ENCODE data around the gene TRIM66.

Gene TRIM66

DNA sequence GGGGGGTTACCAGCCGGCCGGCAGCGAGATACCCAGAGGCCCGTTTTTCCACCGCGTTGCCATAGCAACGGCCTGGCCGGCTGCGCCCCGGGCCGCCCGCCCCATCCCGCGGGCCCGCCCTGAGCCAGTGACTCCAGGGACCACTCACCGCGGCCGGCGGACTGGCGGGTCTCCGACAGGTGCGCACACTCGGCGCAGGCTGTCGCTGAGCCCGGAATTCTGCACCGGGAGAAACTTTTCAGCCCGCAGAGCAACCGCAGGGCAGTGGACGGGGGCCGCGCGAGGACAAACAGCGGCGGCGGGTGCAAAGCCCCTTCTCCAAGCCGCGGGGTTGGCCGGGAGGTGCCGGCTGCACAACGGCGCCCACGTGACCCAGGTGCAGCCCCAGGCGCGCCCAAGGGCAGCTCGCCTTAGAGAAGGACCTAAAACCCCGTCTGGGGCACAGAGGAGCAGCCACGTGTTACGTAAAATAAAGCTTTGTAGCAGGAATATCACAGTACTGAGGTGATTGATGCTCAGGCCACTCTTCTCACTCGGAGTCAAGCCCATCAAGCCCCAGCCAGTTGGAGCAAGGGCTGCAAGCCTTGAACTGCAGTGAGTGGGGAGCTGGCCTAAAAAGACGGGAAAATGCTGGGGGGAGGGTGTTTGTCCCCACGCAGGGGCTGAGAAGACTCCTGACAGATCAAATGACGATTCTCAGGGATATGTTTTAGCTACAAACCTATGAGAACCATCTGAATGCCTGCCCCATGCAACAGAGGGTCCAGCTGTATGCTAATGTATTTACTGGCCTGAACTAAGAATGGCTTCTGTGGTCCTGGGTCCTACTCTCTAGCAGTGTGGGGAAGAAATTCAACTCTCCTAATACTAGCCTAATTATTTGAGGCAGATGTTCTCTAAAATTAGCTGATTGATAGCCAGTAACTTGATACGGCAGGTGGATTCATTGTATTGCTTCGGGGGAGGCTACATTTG is 88.2 kb downstream of the TRIM66 start, which contains the start of gene STK33:
Gene STK33 (minus strand): TSS at position 294 of the 975 bp plus-strand sequence. CDS start 119,323 bp downstream, outside the sequence.
- Histone ChIP-seq H3K4me3 (ENCODE audit: insufficient read length, low read depth) (peak within 1 kb of the TSS; percentile 73), H3K4me1 (ENCODE audit: insufficient read depth, insufficient read length) (no peaks in the 10 kb centered on the region), H3K36me3 (ENCODE audit: insufficient read depth, insufficient read length, low read length) (no peaks in the 10 kb centered on the region), H3K27me3 (ENCODE audit: insufficient read depth, insufficient read length) (no peaks in the 10 kb centered on the region), H3K9me3 (ENCODE audit: insufficient read depth, low read length) (no peaks in the 10 kb centered on the region), H3K9ac (ENCODE audit: insufficient read length, low read depth) (peak within 1 kb of the TSS; percentile 80)
- TF ChIP-seq ZNF274 (IDR thresholded peaks at IDR 0.05; ENCODE audit: low read depth, low read length) (no peak), YY1 (IDR thresholded peaks at IDR 0.05; ENCODE audit: insufficient read depth, insufficient read length) (no peak), SUZ12 (IDR thresholded peaks at IDR 0.05; ENCODE audit: extremely low read depth, insufficient read depth, insufficient read length) (no peak)
- peak; percentile 42 for DNase-seq (ENCODE audit: low read depth, low spot score)

DNA sequence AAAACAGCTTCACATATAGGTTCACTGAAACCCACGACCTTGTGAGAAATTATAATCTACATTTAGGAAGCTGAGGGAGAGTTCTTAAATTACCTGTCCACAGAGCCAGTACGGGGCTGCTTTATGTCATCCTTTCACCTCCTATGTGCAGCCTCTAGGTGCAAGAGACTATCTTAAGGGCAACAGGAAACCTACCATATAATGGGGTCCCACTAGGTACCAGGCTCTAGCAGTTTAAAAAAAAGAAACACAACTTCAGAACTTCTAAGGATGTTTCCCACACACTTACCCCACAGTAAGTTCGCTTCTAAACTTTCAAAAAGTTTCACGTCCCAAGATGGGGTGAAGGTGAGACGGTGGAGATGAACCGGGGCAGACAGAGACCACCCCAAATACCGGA is 89.0 kb downstream of the TRIM66 start:
- H3K27me3 ChIP-seq (ENCODE audit: insufficient read depth, insufficient read length): no peaks in the 10 kb centered on the region
- no peak for DNase-seq (ENCODE audit: low read depth, low spot score)
- peak overlapping the region; percentile 80 for H3K9ac ChIP-seq (ENCODE audit: insufficient read length, low read depth)
- H3K4me3 ChIP-seq (ENCODE audit: insufficient read length, low read depth): peak overlapping the region; percentile 73
- TF ChIP-seq YY1 (IDR thresholded peaks at IDR 0.05; ENCODE audit: insufficient read depth, insufficient read length): no peak
- no peak for TF ChIP-seq ZNF274 (IDR thresholded peaks at IDR 0.05; ENCODE audit: low read depth, low read length)
- no peak for TF ChIP-seq SUZ12 (IDR thresholded peaks at IDR 0.05; ENCODE audit: extremely low read depth, insufficient read depth, insufficient read length)
- H3K36me3 ChIP-seq (ENCODE audit: insufficient read depth, insufficient read length, low read length): no peaks in the 10 kb centered on the region
- H3K4me1 ChIP-seq (ENCODE audit: insufficient read depth, insufficient read length): no peaks in the 10 kb centered on the region
- H3K9me3 ChIP-seq (ENCODE audit: insufficient read depth, low read length): no peaks in the 10 kb centered on the region

DNA sequence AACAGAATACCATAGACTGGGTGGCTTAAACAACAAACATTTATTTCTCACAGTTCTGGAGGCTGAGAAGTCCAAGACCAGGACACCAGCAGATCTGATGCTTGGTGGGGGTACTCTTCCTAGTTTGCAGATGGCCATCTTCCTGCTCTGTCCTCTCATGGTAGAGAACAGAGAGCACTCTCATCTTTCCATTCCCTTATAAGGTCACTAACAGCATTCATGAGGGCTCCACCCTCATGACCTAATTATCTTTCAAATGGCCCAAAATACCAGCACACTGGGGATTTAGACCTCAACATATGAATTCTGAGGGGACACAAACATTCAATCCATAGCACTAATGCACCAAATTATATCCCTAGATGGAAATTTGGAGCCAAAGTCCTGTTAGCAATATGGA is 94.5 kb downstream of the TRIM66 start:
- Histone ChIP-seq H3K9ac (ENCODE audit: insufficient read length, low read depth) (no peak overlapping the region), H3K36me3 (ENCODE audit: insufficient read depth, insufficient read length, low read length) (no peaks in the 10 kb centered on the region), H3K27me3 (ENCODE audit: insufficient read depth, insufficient read length) (no peaks in the 10 kb centered on the region), H3K9me3 (ENCODE audit: insufficient read depth, low read length) (peaks cover 6% of the 10 kb centered on the region; the same call in 1 of the 2 replicates), H3K4me3 (ENCODE audit: insufficient read length, low read depth) (no peak overlapping the region), H3K4me1 (ENCODE audit: insufficient read depth, insufficient read length) (peaks cover 4% of the 10 kb centered on the region)
- no peak for TF ChIP-seq YY1 (IDR thresholded peaks at IDR 0.05; ENCODE audit: insufficient read depth, insufficient read length)
- no peak for DNase-seq (ENCODE audit: low read depth, low spot score)

DNA sequence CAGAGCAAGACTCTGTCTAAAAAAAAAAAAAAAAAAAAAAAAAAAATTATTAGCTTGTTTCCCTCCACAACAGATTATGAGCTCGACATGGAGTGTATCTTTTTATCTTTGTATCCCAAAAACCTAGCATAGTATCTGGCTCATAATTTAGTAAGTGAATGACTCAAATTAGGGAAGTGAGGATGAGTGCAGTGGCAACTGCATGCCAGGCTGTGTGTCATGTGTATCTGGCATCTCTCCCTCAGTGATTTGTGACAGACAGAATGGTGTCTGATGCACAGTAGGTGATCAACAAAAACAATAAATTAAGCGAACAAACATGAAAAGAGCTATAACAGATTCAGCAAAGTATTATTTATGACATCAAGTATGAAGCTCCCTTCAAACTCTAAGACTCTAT is 95.7 kb downstream of the TRIM66 start:
- peaks cover 6% of the 10 kb centered on the region; the same call in 1 of the 2 replicates for H3K9me3 ChIP-seq (ENCODE audit: insufficient read depth, low read length)
- peaks cover 4% of the 10 kb centered on the region for H3K4me1 ChIP-seq (ENCODE audit: insufficient read depth, insufficient read length)
- no peaks in the 10 kb centered on the region for H3K36me3 ChIP-seq (ENCODE audit: insufficient read depth, insufficient read length, low read length)
- no peak overlapping the region for H3K9ac ChIP-seq (ENCODE audit: insufficient read length, low read depth)
- H3K27me3 ChIP-seq (ENCODE audit: insufficient read depth, insufficient read length): no peaks in the 10 kb centered on the region
- TF ChIP-seq YY1 (IDR thresholded peaks at IDR 0.05; ENCODE audit: insufficient read depth, insufficient read length) (no peak), ZNF274 (IDR thresholded peaks at IDR 0.05; ENCODE audit: low read depth, low read length) (no peak), SUZ12 (IDR thresholded peaks at IDR 0.05; ENCODE audit: extremely low read depth, insufficient read depth, insufficient read length) (no peak)
- no peak for DNase-seq (ENCODE audit: low read depth, low spot score)
- H3K4me3 ChIP-seq (ENCODE audit: insufficient read length, low read depth): no peak overlapping the region

DNA sequence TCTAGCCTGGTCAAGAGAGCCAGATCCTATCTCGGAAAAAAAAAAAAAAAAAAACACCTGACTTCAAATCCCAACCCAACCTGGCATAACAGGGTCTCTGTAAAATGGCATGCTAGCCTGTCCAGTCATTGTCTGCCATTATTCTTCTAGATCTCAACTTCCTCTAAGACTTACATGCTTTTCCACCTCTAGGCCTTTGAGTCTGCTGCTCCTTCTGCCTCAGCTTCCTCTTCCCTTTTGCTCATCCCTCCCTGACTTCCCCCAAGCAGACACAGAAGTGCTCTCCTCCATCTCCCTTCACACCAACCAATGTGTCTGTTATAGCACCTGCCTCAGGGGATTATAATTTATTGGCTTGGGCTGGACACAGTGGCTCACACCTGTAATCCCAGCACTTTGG is 96.3 kb downstream of the TRIM66 start:
- H3K36me3 ChIP-seq (ENCODE audit: insufficient read depth, insufficient read length, low read length): no peaks in the 10 kb centered on the region
- no peak overlapping the region for H3K9ac ChIP-seq (ENCODE audit: insufficient read length, low read depth)
- H3K4me3 ChIP-seq (ENCODE audit: insufficient read length, low read depth): no peak overlapping the region
- DNase-seq (ENCODE audit: low read depth, low spot score): no peak
- peaks cover 4% of the 10 kb centered on the region for H3K4me1 ChIP-seq (ENCODE audit: insufficient read depth, insufficient read length)
- H3K9me3 ChIP-seq (ENCODE audit: insufficient read depth, low read length): peaks cover 6% of the 10 kb centered on the region; the same call in 1 of the 2 replicates
- H3K27me3 ChIP-seq (ENCODE audit: insufficient read depth, insufficient read length): no peaks in the 10 kb centered on the region
- TF ChIP-seq SUZ12 (IDR thresholded peaks at IDR 0.05; ENCODE audit: extremely low read depth, insufficient read depth, insufficient read length): no peak
- no peak for TF ChIP-seq ZNF274 (IDR thresholded peaks at IDR 0.05; ENCODE audit: low read depth, low read length)
- TF ChIP-seq YY1 (IDR thresholded peaks at IDR 0.05; ENCODE audit: insufficient read depth, insufficient read length): no peak

DNA sequence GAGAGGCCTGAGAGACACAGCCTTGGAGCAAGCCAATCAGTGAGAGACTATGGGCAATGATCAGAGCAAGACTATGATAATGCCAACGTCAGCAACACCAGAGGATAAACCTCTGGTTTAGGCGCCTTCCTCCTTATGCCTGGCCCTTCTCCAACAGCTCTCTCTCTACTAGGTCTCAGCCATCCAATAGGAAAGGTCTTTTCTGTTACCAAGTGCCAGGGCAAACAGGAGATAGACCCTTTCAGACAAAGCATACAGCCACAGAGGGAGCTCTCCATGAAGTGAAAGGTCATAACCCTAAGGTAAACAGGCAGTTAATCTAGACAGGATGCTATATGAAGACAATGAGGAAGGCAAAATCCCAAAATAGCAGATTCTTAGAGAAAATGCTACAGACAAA is 98.0 kb downstream of the TRIM66 start:
- DNase-seq (ENCODE audit: low read depth, low spot score): no peak
- H3K27me3 ChIP-seq (ENCODE audit: insufficient read depth, insufficient read length): no peaks in the 10 kb centered on the region
- H3K4me3 ChIP-seq (ENCODE audit: insufficient read length, low read depth): no peak overlapping the region
- TF ChIP-seq YY1 (IDR thresholded peaks at IDR 0.05; ENCODE audit: insufficient read depth, insufficient read length) (no peak), ZNF274 (IDR thresholded peaks at IDR 0.05; ENCODE audit: low read depth, low read length) (no peak), SUZ12 (IDR thresholded peaks at IDR 0.05; ENCODE audit: extremely low read depth, insufficient read depth, insufficient read length) (no peak)
- no peak overlapping the region for H3K9ac ChIP-seq (ENCODE audit: insufficient read length, low read depth)
- no peaks in the 10 kb centered on the region for H3K36me3 ChIP-seq (ENCODE audit: insufficient read depth, insufficient read length, low read length)
- H3K9me3 ChIP-seq (ENCODE audit: insufficient read depth, low read length): peaks cover 6% of the 10 kb centered on the region; the same call in 1 of the 2 replicates
- peaks cover 4% of the 10 kb centered on the region for H3K4me1 ChIP-seq (ENCODE audit: insufficient read depth, insufficient read length)

DNA sequence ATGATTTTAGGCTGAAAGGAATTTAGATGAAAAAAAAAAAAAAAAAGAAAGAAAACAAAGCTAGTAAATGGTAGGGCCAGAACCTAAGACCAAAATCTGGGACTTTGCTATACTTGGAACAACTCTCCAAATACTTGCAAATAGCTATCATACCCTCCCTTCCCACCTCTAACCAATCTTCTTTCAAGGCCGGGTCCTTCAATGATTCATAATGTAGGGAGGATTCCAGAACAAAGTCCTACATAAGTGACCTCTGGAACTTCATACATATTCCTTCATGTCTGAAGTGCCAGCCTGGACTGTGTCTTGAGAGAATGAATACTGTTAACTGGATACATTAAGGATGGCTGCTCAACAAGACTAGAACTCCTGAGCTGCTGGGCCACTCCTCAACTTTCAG is 98.4 kb downstream of the TRIM66 start:
- peaks cover 6% of the 10 kb centered on the region; the same call in 1 of the 2 replicates for H3K9me3 ChIP-seq (ENCODE audit: insufficient read depth, low read length)
- no peaks in the 10 kb centered on the region for H3K36me3 ChIP-seq (ENCODE audit: insufficient read depth, insufficient read length, low read length)
- H3K27me3 ChIP-seq (ENCODE audit: insufficient read depth, insufficient read length): no peaks in the 10 kb centered on the region
- DNase-seq (ENCODE audit: low read depth, low spot score): no peak
- no peak for TF ChIP-seq YY1 (IDR thresholded peaks at IDR 0.05; ENCODE audit: insufficient read depth, insufficient read length)
- TF ChIP-seq ZNF274 (IDR thresholded peaks at IDR 0.05; ENCODE audit: low read depth, low read length): no peak
- TF ChIP-seq SUZ12 (IDR thresholded peaks at IDR 0.05; ENCODE audit: extremely low read depth, insufficient read depth, insufficient read length): no peak
- H3K9ac ChIP-seq (ENCODE audit: insufficient read length, low read depth): no peak overlapping the region
- H3K4me3 ChIP-seq (ENCODE audit: insufficient read length, low read depth): no peak overlapping the region
- peaks cover 4% of the 10 kb centered on the region for H3K4me1 ChIP-seq (ENCODE audit: insufficient read depth, insufficient read length)
